ENCODE measurements around the gene NT5C3A.
"Not testable (repeated sequence)": the region's sequence is repeated elsewhere in the genome, so short reads cannot be mapped to it uniquely, and the experiment has no call there.

Gene NT5C3A

GRCh38 chr7:33062023-33062781, at the start of gene NT5C3A:
Gene NT5C3A (minus strand): TSS chr7:33062776. CDS start chr7:33062705, 71 bp downstream.
- DNase-seq = no peak

- no peak for DNase-seq
These were observed 49.0 kb upstream of the NT5C3A start for GRCh38 chr7:33111614-33112013.

DNA sequence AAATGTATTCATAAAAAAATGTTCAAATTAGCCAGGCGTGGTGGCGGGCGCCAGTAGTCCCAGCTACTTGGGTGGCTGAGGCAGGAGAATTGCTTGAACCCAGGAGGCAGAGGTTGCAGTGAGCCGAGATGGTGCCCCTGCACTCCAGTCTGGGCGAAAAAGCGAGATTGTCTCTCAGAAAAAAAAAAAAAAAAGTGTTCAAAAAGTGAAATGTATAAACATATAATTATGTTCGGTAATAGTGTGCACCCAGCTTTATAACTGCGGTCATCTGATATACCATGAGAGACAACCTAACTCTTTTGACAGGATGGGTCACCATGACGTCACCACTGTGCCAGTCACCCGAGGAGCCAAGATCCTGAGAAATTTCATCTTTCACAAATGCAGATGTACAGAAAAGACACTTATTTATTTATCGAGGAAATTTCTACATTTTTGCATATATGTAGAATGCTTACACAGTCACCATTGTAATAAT, 47.2 kb upstream of the NT5C3A start:
- DNase-seq = no peak

- peak; percentile 84 for DNase-seq
These were observed 46.6 kb upstream of the NT5C3A start, which contains the start of gene RP9 for GRCh38 chr7:33109005-33109757. Gene RP9 (minus strand): TSS chr7:33109404. CDS start chr7:33109372, 32 bp downstream.

DNA sequence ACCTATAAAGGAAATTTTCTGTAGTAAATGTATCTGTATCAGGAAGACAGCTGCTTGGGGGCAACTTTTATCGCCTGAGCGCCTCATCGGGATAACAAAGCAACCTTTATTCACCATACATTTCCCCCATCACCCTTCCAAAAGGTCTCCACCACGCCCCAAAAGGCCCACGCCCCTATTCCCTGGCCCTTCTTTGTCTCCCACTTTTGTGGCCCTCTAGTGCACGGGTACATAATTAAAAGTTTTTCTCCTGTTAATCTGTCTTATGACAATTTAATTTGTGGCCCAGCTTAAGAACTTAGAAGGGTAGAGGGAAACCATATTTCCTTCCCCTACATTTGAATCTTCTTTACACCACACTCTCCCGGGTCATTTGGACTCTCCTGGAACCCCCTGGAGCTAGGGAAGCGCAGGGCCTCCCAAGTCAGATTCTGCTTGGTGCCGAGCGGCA, 46.0 kb upstream of the NT5C3A start:
- peak; percentile 28 for DNase-seq

DNA sequence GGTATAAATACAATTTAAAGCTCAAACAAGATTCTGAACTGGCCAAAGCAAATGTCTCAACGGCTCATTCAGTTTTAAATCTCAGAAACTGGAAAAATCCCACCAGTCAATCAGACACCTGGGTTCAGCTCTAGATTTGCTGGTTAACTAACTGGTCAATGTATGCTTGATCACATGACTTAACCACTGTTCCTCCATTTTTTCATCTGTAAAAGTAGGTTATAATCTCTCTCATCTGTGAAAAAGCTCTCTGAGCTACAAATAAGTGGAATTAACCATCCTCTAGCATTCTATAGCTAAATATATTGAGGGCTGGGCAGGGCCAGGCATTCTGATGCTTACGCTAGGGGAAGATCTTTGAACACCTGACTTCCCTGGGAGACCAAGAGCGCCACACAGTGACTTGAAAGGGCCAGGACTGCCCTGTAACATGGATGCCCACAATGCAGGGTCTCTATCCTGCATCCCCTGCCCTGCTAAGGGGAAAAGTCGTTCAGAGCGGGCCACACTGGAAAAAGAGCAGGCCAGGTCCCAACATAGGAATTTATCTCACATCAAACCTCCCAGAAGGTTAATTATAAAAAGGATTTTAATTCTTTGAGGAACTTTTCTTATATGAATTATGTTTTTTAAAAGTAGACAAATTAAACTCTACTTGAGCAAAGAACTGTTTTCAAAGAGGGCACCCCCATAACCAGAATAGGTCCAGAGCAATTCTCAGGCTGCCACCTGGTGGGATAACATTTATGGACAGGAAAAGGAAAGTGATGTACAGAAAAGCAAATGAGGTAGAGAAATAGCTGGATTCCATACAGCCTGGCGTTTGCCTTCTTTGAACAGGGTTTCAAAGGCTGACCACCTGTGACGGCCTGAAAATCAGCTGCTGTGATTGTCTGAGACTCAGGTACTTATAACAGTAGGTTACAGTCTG, 44.8 kb upstream of the NT5C3A start:
- DNase-seq = peak; percentile 27

DNA sequence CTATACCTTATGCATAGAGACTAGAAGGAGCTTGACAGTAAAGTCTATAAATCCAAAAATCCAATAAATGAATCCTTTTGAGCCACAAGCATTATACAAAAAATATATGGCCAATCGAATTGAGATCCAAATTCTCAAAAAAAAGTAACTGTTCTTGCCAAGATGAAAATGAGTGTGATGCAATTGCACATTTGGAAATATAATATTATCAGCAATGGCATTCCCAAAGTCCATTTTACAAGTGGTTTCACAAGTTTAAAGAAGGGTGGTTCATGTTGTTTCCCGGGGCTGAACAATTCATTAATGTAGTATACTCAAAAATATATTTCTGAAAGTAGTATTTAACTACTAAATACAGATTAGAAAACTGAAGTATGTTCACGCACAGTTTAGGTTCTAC, 39.3 kb upstream of the NT5C3A start:
- DNase-seq = no peak

DNA sequence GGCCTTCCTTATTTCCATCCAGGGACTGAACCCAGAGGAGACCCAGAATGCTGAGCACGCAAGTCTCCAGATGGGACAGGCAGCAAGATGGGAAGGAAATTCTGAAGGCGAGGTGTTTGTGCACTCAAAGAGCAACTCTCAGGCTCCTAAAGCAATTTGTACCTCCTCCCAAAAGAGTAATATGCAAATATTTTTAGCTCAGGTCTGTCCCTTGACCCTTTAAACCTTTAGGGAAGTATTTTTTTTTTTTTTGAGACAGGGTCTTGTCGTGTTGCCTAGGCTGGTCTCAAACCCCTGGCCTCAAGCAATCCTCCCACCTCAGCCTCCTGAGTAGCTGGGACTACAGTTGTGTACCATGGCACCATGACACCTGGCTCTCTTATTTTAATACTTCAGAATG, 38.2 kb upstream of the NT5C3A start:
- DNase-seq = no peak

DNA sequence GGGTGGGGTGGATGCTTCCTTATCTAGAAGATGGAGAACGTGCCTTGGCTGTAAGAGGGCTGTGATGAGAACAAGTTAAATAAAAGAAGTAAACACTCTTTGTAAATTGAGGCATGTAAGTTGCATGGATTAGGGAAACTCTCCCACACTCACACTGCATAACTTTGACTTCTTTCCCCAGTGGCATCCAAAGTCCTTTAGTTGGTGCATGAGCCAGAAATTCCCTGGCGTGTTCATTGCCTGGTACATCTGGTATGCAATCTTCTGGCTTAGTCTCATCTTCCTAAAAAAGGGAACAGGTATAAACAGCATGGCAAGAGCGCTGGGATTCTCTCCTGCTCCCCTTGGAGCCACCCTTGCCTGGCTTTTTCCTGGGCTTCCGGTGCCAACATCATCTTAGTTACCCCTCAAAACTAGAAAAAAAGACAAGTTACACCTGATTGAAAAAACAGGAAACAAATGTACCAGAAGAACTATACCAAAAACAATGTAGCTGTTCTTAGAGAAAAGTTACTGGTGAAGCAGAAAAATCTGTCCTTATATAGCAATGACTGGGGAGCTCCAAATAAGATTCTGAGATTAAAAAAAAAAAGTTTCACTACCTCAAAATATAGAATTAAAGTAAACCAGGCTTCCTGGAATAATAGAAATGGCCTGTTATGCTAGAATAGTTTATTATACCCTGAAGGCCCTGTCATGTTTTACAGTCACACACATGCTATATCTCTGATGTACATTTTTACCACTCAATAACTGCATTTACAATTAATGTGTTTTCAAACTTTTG, 36.8 kb upstream of the NT5C3A start:
- DNase-seq = no peak

DNA sequence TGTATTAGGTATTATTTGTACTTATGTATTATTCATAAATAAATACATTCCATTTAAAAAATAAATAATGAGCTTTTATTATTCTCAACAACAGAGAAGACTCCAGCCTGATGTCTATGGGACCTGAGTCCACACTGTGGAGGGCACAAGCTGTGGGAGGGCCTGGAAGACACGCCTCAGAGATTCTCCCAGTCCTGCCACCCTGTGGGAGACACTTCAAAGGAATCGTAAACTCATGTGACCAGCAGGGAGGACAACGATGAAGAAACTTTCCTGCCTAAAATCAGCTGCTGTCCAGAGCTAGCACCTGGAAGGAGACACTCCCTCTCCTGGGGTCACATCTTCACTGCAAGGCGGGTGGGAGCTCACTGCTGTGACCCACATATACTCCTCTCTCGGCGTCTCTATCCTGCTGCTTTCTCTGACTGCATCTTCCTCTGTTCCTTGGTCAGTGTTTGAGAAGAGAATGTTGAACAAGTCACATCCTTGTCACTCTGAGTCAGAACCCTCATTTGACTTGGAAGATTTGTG, 32.2 kb upstream of the NT5C3A start:
- DNase-seq = not testable (repeated sequence)

GRCh38 chr7:33093266-33093665, 30.7 kb upstream of the NT5C3A start:
- no peak for DNase-seq

GRCh38 chr7:33091641-33092191, 29.1 kb upstream of the NT5C3A start:
- DNase-seq = no peak

DNA sequence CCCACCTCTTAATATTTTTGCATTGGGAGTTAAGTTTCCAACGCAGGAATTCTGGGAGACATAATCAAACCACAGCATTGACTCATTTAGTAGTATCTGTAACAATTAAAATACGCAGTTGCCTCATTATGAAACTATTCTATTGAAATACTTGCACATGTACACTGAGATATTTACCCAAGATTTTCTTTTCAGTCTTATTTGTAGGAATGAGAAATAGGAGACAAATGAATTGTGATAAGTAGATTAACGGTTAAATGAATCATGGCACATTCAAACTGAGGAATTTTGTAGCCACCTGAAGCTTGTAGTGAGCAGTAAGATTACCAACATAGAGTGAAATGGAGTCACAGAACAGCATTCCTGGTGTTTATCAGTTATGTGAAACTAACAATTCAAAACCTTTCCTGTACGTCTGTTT, 28.5 kb upstream of the NT5C3A start:
- DNase-seq = no peak

DNA sequence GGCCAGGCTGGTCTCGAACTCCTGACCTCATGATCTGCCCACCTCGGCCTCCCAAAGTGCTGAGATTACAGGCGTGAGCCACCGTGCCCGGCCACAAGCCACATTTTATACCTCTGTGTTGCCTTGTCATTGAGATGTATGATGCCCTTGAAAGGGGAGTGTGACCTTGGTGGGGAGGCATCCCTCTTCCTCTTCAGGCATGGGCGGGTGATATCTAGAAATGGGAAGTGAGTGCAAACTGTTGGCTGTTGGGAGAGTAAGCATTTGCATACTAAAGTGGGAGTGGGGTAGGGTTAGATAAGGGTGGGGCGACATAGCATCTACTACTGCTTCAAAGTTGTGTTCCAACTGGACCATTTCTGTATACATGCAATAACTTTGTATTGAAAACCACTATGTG, 26.6 kb upstream of the NT5C3A start:
- DNase-seq = no peak

DNA sequence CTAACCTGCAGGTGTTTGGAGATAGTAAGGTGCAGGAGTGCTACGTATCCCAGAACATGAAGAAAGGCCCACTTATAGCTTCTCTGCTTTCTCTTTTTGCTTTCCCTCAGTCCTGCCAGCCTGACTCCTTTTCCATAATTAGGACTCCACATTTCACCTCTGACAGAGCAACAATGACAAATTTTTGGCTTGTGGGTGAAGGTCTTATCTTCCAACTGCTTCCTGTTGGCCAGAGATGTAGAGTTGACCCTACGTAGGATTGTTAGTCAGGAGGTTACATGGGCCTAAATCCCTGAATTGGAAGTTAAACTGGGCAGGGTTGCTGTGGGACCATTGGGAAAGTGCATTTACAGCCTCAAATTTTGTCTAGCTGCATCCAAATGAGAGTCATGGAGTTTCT, 25.3 kb upstream of the NT5C3A start:
- no peak for DNase-seq

GRCh38 chr7:33087356-33087755, 24.8 kb upstream of the NT5C3A start:
- no peak for DNase-seq

GRCh38 chr7:33079763-33080690, 17.5 kb upstream of the NT5C3A start:
- no peak for DNase-seq

DNA sequence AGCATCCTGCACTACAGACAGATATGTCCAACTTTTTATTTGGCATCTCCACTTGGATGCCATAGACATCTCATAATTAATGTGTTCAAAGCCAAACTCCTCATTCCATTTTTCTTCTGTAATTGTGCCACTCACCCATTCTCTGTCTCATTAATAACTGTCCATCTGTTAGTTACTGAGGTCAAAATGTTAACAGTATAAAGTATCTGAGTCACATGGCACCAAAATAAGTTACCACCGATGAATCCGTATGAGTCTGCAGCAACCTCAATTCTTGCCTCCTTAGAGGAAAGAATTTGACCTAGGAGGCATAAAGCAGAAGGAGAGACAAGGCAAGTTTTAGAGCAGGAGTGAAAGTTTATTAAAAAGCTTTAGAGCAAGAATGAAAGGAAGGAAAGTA, 16.5 kb upstream of the NT5C3A start:
- DNase-seq = no peak

- DNase-seq = no peak
These were observed 14.2 kb upstream of the NT5C3A start for GRCh38 chr7:33076737-33077136.

DNA sequence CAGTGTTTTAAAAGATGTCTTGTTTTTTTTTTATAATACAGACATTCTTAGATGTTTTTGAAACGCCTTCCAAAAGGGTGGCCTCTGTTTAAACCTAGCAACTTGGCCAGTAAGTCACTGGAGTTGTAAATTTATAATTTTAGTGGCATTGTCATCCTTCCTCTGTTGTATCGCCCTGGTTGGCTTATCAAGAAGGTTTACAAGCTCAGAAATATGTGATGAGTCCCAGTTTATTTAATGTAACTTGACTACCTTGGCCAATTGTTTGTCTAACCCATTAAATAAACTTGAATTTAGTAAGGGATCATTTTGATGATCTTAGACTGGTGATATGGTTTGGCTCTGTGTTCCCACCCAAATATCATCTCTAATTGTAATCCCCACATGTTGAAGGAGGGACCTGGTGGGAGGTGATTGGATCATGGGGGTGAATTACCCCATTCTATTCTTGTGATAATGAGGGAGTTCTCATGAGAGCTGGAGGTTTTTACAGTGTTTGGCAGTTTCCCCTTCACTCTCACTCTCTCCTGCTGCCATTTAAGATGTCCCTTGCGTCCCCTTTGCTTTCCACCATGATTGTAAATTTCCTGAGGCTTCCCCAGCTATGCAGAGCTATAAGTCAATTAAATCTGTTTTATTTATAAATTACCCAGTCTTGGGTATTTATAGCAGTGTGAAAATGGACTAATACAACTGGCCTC, 13.4 kb upstream of the NT5C3A start:
- DNase-seq = no peak

Measured in activated T-cell treated with anti-CD3 and anti-CD28 coated beads, Interleukin-2, amount 50 U/mL, for 1 hour (primary cell).